Measurements from ENCODE around the gene C3orf62.

- TF ChIP-seq CTCF (conservative IDR thresholded peaks at IDR 0.05) (no peak), EZH2 (IDR thresholded peaks at IDR 0.05; ENCODE audit: low read depth) (no peak)
These were observed at the start of gene C3orf62 for GRCh38 chr3:49276475-49277382.

All from PC-9 (cell line).